Esophagus mucosa (tissue), 1 donor: ENCODE measurements around the gene BZW2. TPM values are rescaled to one million over a fixed set of nuclear protein-coding genes. Genes with fewer than 3 reads are reported as not detected.

Experiments used
- ATAC-seq: fragments of 200-7000 bp; cut with Tn5 transposase; one replicate; pipeline ENCODE4 v1.9.1; 2020
- total RNA-seq: library from RNA; stranded (reverse); gene quantifications from one replicate; pipeline ENCODE4 v1.2.4, GENCODE V29; 2023
- donor health status: DM: yes; HTN: yes; CAD: no.

BZW2 gene
- 58.9 TPM for total RNA-seq

- peak; percentile 97 for ATAC-seq
Observed at GRCh38 chr7:16645593-16646471, at the start of gene BZW2, which contains the start of gene ANKMY2. Gene BZW2 (plus strand): TSS chr7:16646181. CDS start chr7:16665444, 19,263 bp downstream. Gene ANKMY2 (minus strand): TSS chr7:16645754. CDS start chr7:16645573, 181 bp downstream.

DNA sequence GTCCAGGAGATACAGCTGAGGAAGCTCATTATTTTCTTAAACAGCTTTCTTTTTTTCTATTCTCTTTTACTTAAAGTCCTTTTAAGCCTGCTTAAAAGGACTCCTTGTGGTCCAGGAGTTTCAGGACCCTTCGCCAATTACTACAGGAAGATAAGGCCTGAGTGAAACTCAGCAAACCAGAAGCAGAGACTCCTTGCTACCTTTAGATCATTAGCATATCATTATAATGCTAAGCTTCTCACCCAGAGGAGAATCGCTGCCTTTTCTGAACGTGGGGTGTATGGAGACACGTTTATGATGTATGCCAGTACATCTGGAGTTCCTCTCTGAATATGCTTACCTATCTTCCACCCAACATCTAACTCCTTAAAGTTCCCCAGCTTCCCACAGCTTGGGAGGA is 48.0 kb upstream of the BZW2 start:
- ATAC-seq: no peak

GRCh38 chr7:16599860-16600259 is 46.1 kb upstream of the BZW2 start:
- ATAC-seq: no peak

DNA sequence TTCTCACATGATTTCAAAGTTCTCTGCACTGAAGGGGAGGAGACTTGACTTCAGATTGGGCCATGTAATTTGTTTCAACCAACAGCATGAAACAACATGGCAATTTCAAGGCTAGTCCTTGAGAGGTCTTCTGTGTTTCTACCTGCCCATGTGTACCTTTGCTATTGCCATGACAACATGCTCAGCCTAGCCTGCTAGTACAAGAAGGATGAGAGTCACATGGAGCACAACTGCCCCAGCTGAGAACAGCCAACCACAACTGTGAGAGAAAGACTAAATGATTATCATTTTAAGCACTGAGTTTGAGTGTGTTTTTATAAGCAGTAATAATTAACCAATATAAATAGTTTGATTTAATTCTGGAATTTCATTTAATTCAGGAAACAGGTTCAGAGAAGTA is 42.3 kb upstream of the BZW2 start:
- ATAC-seq: no peak

DNA sequence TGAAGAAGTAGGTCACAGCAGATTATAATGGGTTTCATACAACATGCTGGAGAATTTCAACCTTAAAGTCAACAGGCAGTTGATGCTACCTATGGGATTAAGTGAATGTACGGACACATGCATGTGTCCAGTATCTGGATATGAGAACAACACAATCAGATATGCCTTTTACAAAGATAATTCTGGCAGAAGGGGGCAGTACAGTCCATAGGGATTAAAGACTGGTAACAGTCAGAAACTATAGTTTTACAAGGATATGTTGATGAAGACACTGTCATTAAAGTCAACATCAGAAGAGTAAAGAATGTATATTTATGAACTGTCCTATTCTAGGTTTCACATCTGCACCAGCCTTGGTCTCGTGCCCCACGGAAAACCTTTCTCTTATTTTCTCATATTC is 41.9 kb upstream of the BZW2 start:
- ATAC-seq: no peak

- no peak for ATAC-seq
Observed at GRCh38 chr7:16606704-16607103, 39.3 kb upstream of the BZW2 start.

DNA sequence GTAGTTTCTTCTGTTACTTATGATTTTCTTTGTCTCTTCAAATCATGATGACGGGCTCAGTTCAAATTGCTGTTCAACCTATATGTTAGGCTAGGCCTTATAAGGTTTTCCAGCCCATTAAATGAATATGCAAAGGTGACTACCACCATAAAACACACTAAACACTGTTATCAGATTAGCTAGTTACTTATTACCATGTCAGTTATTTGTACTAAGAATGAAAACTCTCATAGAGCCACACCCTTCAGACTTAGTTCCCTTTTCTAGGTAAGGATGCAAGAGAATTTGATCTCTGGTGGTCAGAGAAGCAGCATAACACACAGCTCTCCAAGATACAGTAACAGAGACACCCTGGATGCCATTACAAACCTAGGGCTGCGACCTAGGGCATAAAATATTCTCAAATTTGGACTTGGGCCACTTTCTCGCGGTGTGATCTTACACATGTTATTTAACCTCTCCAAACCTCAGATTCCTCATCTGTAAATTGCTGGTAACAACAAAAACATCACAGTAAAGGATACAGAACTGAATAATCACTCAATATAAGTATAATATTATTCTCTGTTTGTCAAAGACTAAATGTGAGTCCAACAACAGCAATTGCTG is 36.0 kb upstream of the BZW2 start:
- ATAC-seq: no peak

DNA sequence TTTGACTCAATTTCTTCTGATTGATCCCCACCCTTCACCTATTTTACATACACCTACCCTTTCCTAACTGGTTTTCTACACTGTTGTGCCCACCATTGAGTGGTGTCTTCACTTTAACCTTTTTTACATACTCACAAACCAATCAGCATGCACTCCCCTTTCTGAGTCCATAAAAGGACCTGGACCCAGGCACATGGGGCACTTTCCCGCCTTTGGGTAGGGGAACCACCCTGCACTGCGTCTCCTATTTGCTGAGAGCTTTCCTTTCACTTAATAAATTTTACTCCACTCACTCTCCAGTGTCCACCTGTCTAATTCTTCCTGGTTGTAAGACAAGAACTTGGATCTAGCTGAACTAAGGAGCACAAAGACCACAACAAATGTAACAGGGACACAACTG is 34.3 kb upstream of the BZW2 start:
- ATAC-seq: no peak

DNA sequence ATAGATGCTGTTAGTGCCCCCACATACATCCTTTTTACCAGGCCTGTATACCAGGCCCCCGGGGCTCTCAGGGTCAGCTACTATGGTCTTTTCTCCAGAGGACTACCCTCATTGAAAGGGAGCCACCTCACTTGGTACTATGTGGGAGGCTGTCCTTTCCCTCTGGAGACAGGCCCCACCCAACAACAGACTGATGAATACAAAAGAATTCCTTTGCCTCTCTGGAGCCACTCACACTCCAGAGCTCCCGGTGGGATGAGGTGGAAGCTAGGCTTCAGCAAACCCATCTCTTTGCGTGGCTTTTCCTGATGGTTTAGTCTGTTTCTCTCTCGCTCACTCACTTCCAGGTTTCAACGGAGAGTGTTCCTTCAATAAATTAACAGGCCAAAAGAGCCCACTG is 30.8 kb upstream of the BZW2 start:
- ATAC-seq: no peak

DNA sequence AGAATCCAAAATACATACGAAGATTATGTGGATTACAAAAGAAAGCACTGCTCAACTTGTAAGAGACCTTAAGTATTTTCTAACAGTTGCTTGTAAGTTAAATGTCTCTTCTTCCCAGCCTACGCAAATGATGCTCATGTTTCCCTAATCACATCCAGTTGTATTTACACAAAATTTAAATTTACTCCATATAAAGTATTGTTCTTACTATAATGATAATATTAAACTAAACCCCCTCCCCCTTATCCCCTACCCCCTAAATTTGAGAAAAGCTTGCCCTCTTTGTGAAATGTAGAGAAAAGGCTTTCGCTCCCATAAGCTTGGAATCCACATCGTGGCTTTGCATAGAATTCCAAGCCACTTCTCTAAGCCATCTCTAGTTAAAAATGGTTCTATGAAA is 29.9 kb upstream of the BZW2 start:
- ATAC-seq: no peak

- ATAC-seq: no peak
Observed at GRCh38 chr7:16616542-16616941, 29.4 kb upstream of the BZW2 start.

DNA sequence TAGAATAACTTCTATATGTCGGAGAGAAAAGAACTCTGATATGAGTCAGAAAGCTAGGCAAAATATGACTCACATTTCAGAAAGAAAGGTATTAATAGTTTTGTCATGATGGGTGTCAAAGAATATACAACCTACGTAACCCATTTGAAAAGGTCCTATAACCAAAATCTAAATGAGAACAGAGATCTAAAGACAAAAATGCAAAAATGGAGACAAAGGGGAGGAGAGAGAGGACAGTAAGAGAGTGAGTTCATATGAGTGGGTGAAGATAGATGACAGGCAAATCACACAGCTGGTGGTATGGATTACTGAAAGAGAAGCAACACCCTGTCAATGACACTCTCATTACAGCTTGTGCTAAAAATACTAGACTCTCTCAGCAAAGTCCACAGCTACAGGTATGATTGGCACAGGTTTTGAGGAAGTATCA is 26.0 kb upstream of the BZW2 start:
- ATAC-seq: peak; percentile 77

GRCh38 chr7:16626388-16626787 is 19.6 kb upstream of the BZW2 start:
- ATAC-seq: no peak

DNA sequence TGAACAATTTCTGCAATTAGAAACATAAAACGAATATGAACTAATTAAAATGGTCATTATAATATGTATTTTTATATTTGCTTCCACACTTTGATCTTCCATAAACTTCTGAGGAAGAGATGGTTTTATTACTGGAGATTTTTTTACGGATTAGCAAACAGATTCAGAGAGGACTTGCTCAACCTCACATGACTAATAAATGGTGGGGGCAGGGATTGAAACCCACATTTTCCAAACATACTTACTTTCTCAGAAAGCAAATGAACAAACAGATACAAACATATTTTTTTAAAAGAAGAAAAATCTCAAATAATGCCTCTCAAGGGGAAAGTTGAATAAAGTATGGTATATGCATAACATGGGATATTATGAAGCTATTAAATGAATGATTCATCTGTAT is 18.7 kb upstream of the BZW2 start:
- no peak for ATAC-seq

DNA sequence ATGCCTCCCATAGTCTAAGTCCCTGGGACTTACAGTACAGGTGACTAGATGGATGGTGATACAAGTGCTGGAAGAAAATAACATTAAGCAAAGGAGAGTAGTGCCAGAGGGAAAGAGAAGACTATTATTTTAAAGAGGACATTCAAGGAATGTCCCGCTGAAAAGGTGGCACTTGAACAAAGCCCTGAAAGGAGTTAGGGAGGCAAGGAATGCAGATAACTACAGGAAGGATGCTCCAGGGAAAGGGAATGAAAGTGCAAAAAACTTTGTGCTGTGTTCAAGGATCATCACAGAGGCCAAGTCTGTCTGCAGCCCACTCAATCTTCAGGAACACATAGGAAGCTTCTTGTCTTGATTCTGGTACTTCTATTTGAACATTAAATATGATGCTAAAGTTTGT is 15.3 kb upstream of the BZW2 start:
- no peak for ATAC-seq

DNA sequence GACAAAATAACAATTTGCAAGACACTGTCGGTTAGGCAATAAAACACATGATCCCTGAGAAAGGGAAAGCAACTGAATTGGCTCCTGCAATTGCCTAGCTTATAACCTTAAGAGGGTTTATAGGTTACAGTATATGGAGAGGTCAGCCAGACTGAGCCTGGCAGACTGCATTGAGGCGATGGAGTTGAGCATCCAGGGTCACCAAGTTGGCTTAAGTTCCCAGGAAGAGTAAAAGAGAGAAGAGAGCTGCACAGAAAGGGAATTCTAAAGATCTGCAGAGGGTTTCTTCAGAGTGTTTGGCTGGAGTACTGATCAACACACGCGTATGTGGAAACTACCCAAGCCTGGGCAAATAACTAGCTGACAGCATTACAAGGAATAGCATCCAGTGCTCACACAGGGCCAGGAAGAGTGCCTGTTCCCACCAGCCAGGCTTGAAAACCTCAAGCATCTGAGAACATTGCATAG is 11.7 kb upstream of the BZW2 start:
- ATAC-seq: no peak

GRCh38 chr7:16636555-16637101 is 9.4 kb upstream of the BZW2 start:
- no peak for ATAC-seq

DNA sequence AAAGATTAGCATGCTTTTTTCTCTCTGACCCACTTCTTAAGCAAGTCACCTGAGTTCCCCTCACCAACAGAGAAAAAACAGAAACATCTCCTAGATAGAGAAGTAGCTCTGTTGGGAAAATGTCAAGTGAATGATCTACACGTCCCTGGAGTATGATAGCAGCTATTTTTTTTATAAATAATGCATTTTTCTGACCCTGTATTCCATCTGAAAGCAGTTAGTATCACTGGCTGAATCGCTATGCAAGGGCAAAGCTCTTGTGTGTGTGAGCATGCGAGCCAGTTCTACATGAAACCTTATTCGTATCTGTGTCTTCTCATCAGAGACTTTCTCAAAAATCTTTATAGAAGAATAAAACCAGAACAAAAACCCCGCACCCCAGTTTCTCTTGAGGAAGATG is 8.6 kb upstream of the BZW2 start:
- no peak for ATAC-seq

GRCh38 chr7:16638282-16639280 is 7.4 kb upstream of the BZW2 start:
- ATAC-seq: no peak

DNA sequence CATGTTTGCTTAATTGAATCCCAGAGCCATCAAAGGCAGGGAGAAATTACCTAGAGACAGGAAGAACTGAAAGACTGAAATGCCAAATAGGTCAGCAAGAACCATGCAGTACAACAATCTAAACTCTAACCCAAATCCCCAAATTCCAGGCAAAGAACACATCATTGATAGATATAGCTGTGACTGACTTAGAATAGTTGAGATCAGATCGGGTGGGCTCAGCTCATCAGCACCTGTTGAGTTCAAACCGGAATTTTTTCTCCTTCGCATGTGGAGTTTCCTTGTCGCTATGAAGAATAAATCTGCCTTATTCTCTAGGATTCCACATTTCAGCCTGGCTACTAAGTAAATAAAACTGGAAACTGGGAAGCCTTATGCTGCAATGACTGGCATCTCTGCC is 1.8 kb upstream of the BZW2 start:
- ATAC-seq: no peak

DNA sequence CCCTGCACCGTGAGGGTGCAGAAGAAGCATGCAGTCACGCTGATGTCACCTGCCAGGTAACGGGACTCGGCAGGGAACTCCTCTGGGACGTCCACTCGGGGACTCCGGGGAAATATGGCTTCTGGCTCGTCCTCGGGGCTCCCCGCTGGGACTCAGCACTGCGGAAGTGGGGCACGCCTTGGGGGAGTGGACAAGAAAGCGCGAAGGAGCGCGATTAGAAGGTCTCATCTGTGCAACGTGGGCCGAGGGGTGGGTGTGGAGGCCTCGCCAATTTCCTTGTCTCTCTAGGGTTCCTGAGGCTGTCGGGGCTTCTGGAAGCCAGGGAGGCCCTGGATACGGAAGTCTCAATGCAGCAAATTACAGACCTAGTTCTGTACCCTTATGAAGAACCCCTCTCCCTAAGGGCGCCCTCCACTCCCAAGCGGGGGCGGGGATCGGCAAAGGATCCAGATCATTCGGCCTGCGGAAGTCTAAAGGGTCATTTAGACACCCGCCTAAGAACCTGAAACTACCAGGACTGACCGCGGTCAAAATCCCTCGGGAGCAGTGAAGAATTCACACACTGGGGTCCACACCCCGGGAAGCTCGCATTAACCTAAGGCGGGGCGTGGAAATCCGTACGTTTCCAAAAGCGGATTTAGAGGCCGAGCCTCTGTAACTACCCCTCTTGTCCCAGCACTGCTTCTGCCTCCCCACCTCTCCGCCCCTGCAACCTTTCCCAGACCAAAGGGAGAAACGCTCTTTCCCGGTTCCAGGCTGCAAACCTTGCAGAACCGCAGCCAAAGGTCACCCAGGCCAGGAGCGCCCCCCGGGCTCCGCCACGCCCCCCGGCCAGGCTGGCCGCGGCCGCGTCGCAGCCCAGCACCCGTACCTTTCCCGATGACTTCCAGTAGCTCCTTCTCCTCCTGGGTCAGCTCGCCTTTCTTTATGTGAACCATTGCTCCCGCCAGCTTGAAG is 1.1 kb upstream of the BZW2 start:
- peak; percentile 29 for ATAC-seq
